Activated T-cell treated with anti-CD3 and anti-CD28 coated beads, Interleukin-2, amount 50 U/mL, for 24 hours (primary cell): Measurements from ENCODE around the gene FGD4.

Experiments used
- DNase-seq: peaks from one replicate; pipeline ENCODE4 v3.0.0-alpha.2; 2020
- H3K27ac Mint-ChIP-seq: 2 replicates; pipeline ENCODE4 v1.8.0; 2020; ENCODE audit warnings: mild to moderate bottlenecking, mixed read lengths
- H3K27me3 Mint-ChIP-seq: 2 replicates; pipeline ENCODE4 v1.8.0; 2020; ENCODE audit warnings: mixed read lengths
- H3K36me3 Mint-ChIP-seq: 2 replicates; pipeline ENCODE4 v1.8.0; 2020; ENCODE audit warnings: low read depth, mixed read lengths
- H3K4me1 Mint-ChIP-seq: 2 replicates; pipeline ENCODE4 v1.8.0; 2020; ENCODE audit warnings: low read depth, mixed read lengths
- H3K4me3 Mint-ChIP-seq: 2 replicates; pipeline ENCODE4 v1.8.0; 2020; ENCODE audit warnings: mild to moderate bottlenecking, moderate library complexity, mixed read lengths
- H3K9me3 Mint-ChIP-seq: 2 replicates; pipeline ENCODE4 v1.8.0; 2020; ENCODE audit warnings: mixed read lengths

FGD4 gene

DNA sequence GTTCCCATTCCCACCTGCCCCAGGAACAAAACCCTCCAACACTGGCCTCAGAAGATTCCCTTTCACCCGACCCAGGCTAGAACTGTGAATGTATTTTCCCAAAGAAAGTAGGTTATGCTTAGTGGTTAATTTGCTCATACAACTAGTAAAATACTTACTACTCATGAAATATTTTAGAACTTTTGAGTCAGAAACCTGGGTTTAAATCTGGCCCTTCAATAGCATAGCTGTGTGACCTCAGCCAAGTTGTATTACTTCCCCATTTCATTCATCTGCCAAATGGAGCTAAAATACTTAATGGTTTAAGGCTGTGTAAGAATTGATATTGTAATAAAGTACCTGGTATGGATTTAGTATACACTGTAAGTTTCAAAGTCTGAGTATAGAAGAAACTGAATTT, 210.6 kb downstream of the FGD4 start:
- no peaks in the 10 kb centered on the region for H3K4me1 Mint-ChIP-seq
- H3K4me3 Mint-ChIP-seq = no peak overlapping the region
- H3K9me3 Mint-ChIP-seq = no peaks in the 10 kb centered on the region
- H3K36me3 Mint-ChIP-seq = no peaks in the 10 kb centered on the region
- DNase-seq = no peak
- H3K27ac Mint-ChIP-seq = no peak overlapping the region
- H3K27me3 Mint-ChIP-seq = peaks cover 3% of the 10 kb centered on the region

DNA sequence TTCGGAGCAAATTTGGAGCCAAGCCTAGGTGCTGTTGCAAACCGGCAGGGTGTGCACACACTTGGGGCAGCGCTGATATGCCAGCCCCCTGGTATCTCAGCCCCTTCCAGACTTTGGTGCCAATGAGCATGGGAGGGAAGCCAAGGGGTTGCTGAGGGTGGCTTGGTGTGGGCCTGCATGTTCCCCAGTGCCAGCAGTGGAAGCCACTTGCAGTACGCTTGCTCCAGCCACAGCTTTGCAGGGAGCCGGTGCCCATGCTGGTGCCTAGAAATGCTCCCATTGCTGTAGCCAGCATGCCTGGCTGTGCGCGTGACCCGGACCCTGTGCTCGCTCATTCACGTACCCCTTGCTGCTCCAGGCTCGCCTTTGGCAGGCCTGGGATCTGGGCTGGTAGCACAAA, 212.6 kb downstream of the FGD4 start:
- H3K9me3 Mint-ChIP-seq = no peaks in the 10 kb centered on the region
- no peaks in the 10 kb centered on the region for H3K36me3 Mint-ChIP-seq
- no peak overlapping the region for H3K4me3 Mint-ChIP-seq

DNA sequence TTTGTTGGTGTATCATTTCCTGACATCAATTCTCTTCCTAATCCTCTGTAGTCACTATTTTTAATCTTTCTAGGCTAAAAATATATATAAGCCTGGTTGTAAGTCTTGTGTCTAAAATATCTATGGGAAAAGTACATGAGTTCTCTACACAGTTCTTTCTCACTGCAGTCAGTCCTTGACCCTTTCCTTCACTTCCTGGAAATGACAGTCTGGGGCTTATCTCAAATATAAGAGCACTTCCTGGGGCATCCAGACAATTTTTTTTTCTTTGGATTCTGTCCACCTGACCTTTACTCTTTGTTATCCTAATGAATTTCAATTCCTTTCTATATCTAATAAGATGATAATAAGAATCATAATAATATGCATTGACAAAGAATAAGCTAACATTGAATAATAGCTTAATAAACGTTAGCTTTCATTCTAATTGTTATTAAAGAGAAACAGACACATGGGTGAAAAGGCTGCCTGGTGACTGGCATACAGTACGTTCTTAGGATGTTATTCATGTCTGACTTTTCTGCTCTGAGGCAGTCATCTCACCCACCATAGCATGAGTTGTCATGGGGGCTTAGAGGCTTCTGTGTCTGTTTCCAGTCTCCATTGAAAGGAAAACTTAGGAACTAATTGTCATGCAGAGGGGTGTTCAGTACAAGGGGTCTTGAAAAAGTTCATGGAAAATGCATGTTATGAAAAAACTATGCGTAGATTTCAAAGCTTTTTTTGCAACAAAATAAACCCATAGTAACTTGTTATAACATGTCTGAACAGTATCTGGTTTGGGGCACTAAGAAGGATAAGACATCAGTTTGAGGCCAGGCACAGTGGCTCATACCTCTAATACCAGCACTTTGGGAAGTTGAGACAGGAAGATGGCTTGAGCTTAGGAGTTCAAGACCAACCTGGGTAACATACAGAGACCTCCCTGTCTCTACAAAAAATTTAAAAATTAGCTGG, 213.6 kb downstream of the FGD4 start:
- H3K4me3 Mint-ChIP-seq = no peak overlapping the region
- DNase-seq = no peak
- H3K36me3 Mint-ChIP-seq = no peaks in the 10 kb centered on the region
- no peak overlapping the region for H3K27ac Mint-ChIP-seq
- H3K4me1 Mint-ChIP-seq = no peaks in the 10 kb centered on the region
- H3K27me3 Mint-ChIP-seq = peaks cover 6% of the 10 kb centered on the region
- no peaks in the 10 kb centered on the region for H3K9me3 Mint-ChIP-seq

More for the DNA sequence above, 212.6 kb downstream of the FGD4 start:
- Mint-ChIP-seq H3K27ac (no peak overlapping the region), H3K27me3 (peaks cover 6% of the 10 kb centered on the region), H3K4me1 (no peaks in the 10 kb centered on the region)
- no peak for DNase-seq

GRCh38 chr12:32615441-32615840, 216.1 kb downstream of the FGD4 start:
- Mint-ChIP-seq H3K27ac (no peak overlapping the region), H3K4me1 (no peaks in the 10 kb centered on the region), H3K36me3 (no peaks in the 10 kb centered on the region), H3K9me3 (no peaks in the 10 kb centered on the region), H3K27me3 (peaks cover 3% of the 10 kb centered on the region), H3K4me3 (no peak overlapping the region)
- DNase-seq = no peak

- Mint-ChIP-seq H3K4me1 (no peaks in the 10 kb centered on the region), H3K9me3 (no peaks in the 10 kb centered on the region), H3K36me3 (no peaks in the 10 kb centered on the region), H3K27me3 (peaks cover 3% of the 10 kb centered on the region), H3K27ac (no peak overlapping the region), H3K4me3 (no peak overlapping the region)
- DNase-seq = no peak
Observed at GRCh38 chr12:32617534-32617933, 218.2 kb downstream of the FGD4 start.

DNA sequence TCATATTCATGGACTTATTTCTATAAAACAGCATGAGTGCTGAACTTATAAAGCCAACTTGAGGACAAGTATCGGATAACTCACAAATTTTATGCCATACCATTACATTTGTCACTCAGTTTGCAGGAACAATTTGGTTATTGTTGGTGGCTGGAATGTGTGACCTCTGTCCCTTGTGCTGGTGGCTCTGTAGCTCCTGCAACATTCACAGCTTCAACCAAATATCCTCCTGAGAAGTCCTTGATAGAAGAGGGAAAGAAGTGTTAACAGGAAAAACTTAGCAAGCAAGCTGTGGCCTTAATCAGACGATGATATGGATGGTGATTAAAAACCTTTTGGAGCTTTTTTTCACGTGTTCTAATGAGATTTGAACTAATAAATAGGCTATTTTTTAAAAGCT, 218.8 kb downstream of the FGD4 start:
- Mint-ChIP-seq H3K4me3 (no peak overlapping the region), H3K27me3 (peaks cover 3% of the 10 kb centered on the region), H3K27ac (no peak overlapping the region), H3K4me1 (no peaks in the 10 kb centered on the region), H3K9me3 (no peaks in the 10 kb centered on the region), H3K36me3 (no peaks in the 10 kb centered on the region)
- DNase-seq = no peak

- Mint-ChIP-seq H3K36me3 (no peaks in the 10 kb centered on the region), H3K4me3 (no peak overlapping the region), H3K9me3 (no peaks in the 10 kb centered on the region), H3K4me1 (no peaks in the 10 kb centered on the region), H3K27me3 (peaks cover 3% of the 10 kb centered on the region), H3K27ac (no peak overlapping the region)
- no peak for DNase-seq
Observed at GRCh38 chr12:32627976-32628375, 228.6 kb downstream of the FGD4 start.

DNA sequence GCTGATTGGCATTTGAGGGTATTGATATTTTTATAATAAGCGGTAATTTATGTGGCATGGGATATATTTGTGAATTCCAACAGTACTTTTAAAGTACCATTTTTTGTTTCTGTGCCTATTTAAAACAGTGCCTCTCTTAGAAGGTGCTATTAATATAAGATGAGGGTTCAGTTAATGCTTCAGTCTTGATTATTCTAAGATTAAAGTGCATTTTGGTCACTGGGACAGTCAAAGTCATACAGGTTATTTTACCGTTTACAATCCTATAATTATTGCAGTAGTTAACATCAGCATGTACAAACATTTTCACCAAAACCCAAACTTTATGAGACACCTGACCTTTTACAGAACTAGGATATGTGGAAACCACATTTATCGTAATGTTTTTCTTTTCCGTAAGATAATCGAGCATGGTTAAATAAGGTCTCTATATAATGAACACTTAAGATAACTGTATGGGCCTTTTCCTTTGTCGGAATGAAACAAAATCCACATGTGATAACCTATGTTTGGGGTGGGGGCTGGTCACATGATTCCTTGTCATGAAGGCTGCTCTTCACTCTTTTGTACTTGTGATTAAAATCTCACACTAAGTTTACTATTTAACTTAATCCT, 242.0 kb downstream of the FGD4 start:
- H3K9me3 Mint-ChIP-seq = no peaks in the 10 kb centered on the region
- no peaks in the 10 kb centered on the region for H3K36me3 Mint-ChIP-seq
- no peak for DNase-seq
- H3K4me1 Mint-ChIP-seq = no peaks in the 10 kb centered on the region
- no peak overlapping the region for H3K27ac Mint-ChIP-seq
- no peaks in the 10 kb centered on the region for H3K27me3 Mint-ChIP-seq
- H3K4me3 Mint-ChIP-seq = no peak overlapping the region

GRCh38 chr12:32644431-32644830, 245.1 kb downstream of the FGD4 start:
- H3K4me3 Mint-ChIP-seq = no peak overlapping the region
- no peak overlapping the region for H3K27ac Mint-ChIP-seq
- no peaks in the 10 kb centered on the region for H3K9me3 Mint-ChIP-seq
- H3K36me3 Mint-ChIP-seq = no peaks in the 10 kb centered on the region
- DNase-seq = no peak
- no peaks in the 10 kb centered on the region for H3K4me1 Mint-ChIP-seq
- H3K27me3 Mint-ChIP-seq = no peaks in the 10 kb centered on the region

GRCh38 chr12:32647275-32647674, 247.9 kb downstream of the FGD4 start:
- no peaks in the 10 kb centered on the region for H3K9me3 Mint-ChIP-seq
- no peak overlapping the region for H3K27ac Mint-ChIP-seq
- H3K4me3 Mint-ChIP-seq = no peak overlapping the region
- DNase-seq = no peak
- H3K36me3 Mint-ChIP-seq = no peaks in the 10 kb centered on the region
- H3K4me1 Mint-ChIP-seq = no peaks in the 10 kb centered on the region
- H3K27me3 Mint-ChIP-seq = no peaks in the 10 kb centered on the region

DNA sequence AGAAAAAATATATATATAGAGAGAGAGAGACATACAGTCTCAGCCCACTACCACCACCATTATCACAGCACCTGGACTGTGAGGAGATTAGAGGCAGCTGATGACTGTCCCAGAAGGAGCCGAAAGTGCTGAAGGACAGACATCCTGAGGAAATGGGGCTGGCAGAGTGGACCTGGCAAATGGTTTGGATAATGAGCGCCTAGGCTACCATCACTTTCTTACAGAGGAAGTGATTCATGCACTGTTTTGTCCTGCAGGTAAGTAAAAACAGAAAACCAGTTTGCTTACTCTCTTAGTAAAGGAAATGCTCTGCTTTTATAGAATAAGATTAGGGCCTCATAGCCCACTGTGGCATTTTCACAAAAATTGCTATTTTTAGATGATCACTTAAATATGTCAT, 251.2 kb downstream of the FGD4 start:
- no peak for DNase-seq
- H3K4me3 Mint-ChIP-seq = no peak overlapping the region
- H3K9me3 Mint-ChIP-seq = no peaks in the 10 kb centered on the region
- H3K27me3 Mint-ChIP-seq = no peaks in the 10 kb centered on the region
- H3K4me1 Mint-ChIP-seq = no peaks in the 10 kb centered on the region
- no peak overlapping the region for H3K27ac Mint-ChIP-seq
- no peaks in the 10 kb centered on the region for H3K36me3 Mint-ChIP-seq

DNA sequence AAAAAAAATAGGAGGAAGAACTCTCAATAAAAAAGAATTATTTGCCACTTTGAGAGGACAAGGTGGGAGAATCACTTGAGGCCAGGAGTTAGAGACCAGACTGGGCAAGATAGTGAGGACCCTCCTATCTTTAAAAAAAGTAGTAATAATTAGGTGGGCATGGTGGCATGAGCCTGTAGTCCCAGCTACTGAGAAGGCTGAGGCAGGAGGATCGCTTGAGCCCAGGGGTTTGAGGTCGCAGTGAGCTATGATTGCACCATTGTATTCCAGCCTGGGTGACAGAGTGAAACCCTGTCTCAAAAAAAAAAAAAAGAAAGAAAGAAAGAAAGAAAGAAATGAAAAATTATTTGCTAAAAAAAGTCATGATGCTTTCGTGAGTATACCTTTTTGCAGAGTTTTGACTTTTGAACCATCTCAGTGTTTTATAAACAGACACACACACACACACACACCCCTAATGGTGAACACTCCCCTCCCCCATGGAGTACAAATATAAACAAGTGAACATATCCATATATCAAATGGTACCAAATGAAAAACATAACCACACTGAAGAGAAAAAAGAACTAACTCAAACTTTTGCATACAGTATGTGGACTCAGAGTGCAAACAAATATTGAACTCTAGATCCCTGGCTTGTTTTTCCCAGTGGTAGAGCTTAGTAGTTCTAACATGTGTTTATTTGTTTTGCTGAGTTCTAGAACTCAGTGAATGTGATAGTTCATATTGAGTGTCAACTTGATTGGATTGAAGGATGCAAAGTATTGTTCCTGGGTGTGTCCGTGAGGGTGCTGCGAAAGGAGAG, 252.0 kb downstream of the FGD4 start:
- no peak overlapping the region for H3K4me3 Mint-ChIP-seq
- no peak overlapping the region for H3K27ac Mint-ChIP-seq

DNA sequence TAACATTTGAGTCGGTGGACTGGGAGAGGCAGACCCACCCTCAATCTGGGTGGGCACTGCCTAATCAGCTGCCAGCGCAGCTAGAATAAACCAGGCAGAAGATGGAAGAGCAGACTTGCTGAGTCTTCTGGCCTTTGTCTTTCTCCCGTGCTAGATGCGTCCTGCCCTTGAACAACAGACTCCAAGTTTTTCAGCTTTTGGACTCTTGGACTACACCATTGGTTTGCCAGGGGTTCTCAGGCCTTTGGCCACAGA, 252.5 kb downstream of the FGD4 start:
- no peak overlapping the region for H3K27ac Mint-ChIP-seq
- H3K4me1 Mint-ChIP-seq = no peaks in the 10 kb centered on the region
- H3K4me3 Mint-ChIP-seq = no peak overlapping the region
- no peaks in the 10 kb centered on the region for H3K9me3 Mint-ChIP-seq
- DNase-seq = no peak
- H3K36me3 Mint-ChIP-seq = no peaks in the 10 kb centered on the region
- no peaks in the 10 kb centered on the region for H3K27me3 Mint-ChIP-seq

More for the DNA sequence above, 252.0 kb downstream of the FGD4 start:
- DNase-seq = no peak
- Mint-ChIP-seq H3K36me3 (no peaks in the 10 kb centered on the region), H3K9me3 (no peaks in the 10 kb centered on the region), H3K4me1 (no peaks in the 10 kb centered on the region), H3K27me3 (no peaks in the 10 kb centered on the region)

DNA sequence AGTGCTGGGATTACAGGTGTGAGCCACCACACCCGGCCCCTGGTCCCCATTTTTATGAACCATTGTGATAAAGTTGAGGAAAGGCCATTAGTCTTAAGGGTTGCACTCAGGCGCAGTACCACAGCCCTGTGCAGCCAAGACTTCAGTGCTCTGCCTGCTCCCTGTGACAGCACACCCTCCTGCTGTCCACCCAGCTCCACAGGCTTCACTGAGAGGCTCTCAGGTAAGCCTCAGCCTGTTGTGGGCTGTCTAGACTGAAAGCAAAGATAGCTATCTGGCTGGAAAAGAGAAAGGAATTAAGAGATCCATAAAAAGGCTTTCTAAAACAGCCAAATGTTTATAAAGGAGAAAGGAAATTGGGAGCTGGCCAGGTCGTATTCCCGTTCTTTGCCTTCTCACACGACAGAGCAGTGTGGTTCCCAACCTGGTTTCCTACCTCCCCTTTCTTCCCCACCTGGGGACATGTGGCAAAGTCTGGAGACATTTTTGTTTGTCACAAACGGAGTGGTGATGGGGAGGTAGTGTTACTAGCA, 260.6 kb downstream of the FGD4 start:
- no peak overlapping the region for H3K4me3 Mint-ChIP-seq
- DNase-seq = no peak
- no peak overlapping the region for H3K27ac Mint-ChIP-seq
- H3K36me3 Mint-ChIP-seq = no peaks in the 10 kb centered on the region
- H3K27me3 Mint-ChIP-seq = no peaks in the 10 kb centered on the region
- peaks cover 4% of the 10 kb centered on the region for H3K4me1 Mint-ChIP-seq
- H3K9me3 Mint-ChIP-seq = no peaks in the 10 kb centered on the region

GRCh38 chr12:32661706-32662105, 262.3 kb downstream of the FGD4 start:
- no peaks in the 10 kb centered on the region for H3K36me3 Mint-ChIP-seq
- H3K27ac Mint-ChIP-seq = no peak overlapping the region
- H3K27me3 Mint-ChIP-seq = no peaks in the 10 kb centered on the region
- H3K9me3 Mint-ChIP-seq = no peaks in the 10 kb centered on the region
- H3K4me3 Mint-ChIP-seq = no peak overlapping the region
- DNase-seq = no peak
- peaks cover 4% of the 10 kb centered on the region for H3K4me1 Mint-ChIP-seq
